HCEC 1CT (cell line): ENCODE measurements around the gene ROCK2.
"Not testable (repeated sequence)": the region's sequence is repeated elsewhere in the genome, so short reads cannot be mapped to it uniquely, and the experiment has no call there.

Experiments
- DNase-seq: peaks from one replicate; pipeline ENCODE4 v3.0.0-alpha.2; 2017

The ROCK2 gene

DNA sequence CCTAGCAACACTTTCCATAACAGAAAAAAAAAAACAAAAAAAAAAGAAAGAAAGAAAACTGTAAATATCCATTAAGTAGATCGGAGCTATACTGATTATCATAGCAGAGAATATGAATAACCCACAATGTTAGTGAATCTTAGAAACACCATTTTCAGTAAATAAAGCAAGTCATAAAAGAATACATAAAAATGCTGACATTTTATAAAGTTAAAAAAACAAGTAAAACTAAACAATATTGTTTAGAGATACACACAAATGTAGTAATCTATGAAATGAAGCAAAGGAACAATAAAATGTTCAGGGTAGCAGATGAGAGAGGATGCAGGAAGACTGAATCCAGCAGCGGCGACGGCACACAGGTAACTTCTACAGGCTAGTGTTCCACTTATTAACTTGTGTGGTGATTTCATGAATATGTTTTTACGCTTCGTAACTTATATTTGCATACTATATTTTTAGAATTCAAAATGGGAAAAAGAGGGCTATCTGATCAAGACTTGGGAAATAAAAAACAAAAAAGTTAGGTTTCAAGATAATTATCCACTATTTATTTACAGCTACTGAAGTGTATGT lies 4.8 kb downstream of the ROCK2 start:
- no peak for DNase-seq

- no peak for DNase-seq
Observed at GRCh38 chr2:11338580-11338979, 5.9 kb downstream of the ROCK2 start.

- no peak for DNase-seq
Observed at GRCh38 chr2:11337909-11338308, 6.5 kb downstream of the ROCK2 start.

- no peak for DNase-seq
Observed at GRCh38 chr2:11336189-11336588, 8.2 kb downstream of the ROCK2 start.

- no peak for DNase-seq
Observed at GRCh38 chr2:11333427-11334183, 10.8 kb downstream of the ROCK2 start.

DNA sequence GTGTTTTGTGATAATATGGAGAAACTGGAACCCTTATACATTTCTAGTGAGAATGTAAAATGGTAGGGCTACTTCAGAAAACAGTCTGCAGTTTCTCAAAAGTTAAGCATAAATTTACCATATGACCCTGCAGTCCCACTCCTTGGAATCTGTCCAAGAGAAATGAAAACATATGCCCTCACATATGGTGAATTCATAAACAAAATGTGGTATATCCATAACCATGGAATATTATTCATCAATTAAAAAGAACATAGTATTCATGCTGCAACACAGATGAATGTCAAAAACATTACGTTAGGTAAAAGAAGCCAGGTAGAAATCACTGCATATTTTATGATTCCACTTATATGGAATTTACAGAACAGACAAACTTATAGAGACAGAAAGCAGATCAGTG lies 11.8 kb downstream of the ROCK2 start:
- no peak for DNase-seq

- peak; percentile 15 for DNase-seq
Observed at GRCh38 chr2:11330457-11331142, 13.8 kb downstream of the ROCK2 start.

DNA sequence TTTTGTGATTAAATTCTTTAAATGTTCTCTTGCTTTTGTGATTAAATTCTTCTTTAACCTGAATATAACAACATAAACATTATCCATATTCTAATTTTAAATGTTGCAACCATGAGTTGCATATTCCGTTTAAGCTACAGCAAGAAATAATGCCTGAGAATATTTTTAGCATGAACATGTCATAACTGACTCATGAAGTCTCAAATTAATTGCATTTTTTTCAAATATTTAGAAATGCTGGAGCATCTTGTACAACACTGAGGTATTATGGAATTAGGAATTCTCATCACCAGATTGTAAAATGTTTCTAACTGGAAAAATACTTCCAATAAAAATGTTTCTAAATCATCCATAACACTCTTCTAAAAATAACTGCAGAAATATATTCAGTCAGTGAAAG lies 14.7 kb downstream of the ROCK2 start:
- DNase-seq: peak; percentile 88

DNA sequence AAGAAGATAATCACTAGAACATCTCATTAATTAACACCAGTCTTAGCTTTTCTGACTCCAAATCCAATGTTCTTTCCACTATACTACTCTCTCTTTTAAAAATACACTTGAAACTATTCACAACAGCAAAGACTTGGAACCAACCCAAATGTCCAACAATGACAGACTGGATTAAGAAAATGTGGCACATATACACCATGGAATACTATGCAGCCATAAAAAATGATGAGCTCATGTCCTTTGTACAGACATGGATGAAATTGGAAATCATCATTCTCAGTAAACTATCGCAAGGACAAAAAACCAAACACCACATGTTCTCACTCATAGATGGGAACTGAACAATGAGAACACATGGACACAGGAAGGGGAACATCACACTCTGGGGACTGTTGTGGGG lies 15.9 kb downstream of the ROCK2 start:
- DNase-seq: not testable (repeated sequence)

GRCh38 chr2:11327871-11328270 lies 16.6 kb downstream of the ROCK2 start:
- no peak for DNase-seq

GRCh38 chr2:11326677-11327211 lies 17.7 kb downstream of the ROCK2 start:
- DNase-seq: no peak

GRCh38 chr2:11325961-11326676 lies 18.3 kb downstream of the ROCK2 start:
- no peak for DNase-seq

- no peak for DNase-seq
Observed at GRCh38 chr2:11321847-11322246, 22.6 kb downstream of the ROCK2 start.

DNA sequence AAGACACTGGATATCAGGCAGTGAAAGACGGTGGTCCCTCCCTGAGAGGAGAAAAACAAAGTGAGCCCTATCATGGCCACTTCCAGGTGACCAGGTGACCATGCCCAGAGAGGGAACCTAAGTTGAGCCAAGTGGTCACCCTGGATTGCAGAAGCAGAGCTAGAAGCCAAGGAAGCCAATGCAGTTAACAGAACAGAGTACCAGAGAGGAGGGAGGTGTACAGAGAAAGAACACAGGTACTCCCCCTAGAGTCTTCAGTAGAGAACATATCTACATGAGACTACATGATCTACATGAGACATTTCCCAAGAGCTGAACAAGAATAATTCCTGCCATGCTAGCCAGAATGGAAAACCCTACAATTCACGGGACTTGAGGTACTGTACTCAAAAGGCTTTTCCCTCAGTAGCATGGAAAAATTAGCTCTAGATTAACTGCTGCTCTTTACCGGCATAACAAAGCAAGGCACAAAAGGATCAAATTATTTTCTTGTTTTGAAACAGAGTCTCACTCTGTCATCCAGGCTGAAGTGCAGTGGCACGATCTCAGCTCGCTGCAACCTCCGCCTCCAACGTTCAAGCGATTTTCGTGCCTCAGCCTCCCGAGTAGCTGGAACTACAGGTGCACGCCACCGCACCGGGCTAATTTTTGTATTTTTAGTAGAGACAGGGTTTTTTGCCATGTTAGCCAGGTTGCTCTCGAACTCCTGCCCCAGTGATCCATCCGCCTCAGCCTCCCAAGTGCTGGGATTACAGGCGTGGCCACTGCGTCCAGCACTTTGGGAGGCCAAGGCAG lies 23.5 kb downstream of the ROCK2 start:
- DNase-seq: peak; percentile 31

DNA sequence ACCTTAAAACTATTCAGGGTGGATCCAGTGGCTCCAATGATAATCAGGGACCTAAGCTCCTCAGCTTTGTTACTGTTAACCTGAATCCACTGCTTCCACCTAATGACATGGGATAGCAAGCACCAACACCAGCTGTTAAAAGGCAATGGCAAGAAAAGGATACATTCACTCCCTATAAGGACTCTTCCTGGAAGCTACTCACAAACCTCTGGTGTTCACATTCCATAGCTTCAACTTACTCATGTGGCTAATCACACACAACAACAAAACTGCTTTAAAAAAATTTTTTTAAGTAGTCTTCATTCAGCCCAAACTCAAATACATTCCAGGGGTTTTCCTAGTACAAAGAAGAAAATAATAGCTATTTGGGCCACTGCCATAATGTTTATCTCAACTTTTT lies 24.5 kb downstream of the ROCK2 start:
- peak; percentile 68 for DNase-seq

- DNase-seq: no peak
Observed at GRCh38 chr2:11315074-11315705, 29.2 kb downstream of the ROCK2 start.

DNA sequence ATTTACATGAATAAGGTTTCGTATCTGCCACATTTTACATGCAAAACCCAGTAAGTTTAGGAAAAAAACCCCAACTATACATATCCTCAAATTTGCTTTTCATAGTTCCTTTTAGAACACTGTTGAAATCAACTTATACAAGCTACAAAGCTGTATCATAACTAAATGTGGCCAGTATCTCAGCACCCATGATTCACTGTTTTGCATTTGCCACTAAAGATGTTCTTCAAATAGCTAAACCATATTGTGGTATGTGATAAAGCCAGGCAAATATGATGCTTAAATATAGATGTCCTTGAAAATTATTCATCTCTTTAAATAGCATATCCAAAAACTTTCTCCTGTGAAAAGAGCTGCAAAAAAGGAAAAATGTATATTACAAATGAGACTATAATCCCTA lies 29.9 kb downstream of the ROCK2 start:
- DNase-seq: no peak

DNA sequence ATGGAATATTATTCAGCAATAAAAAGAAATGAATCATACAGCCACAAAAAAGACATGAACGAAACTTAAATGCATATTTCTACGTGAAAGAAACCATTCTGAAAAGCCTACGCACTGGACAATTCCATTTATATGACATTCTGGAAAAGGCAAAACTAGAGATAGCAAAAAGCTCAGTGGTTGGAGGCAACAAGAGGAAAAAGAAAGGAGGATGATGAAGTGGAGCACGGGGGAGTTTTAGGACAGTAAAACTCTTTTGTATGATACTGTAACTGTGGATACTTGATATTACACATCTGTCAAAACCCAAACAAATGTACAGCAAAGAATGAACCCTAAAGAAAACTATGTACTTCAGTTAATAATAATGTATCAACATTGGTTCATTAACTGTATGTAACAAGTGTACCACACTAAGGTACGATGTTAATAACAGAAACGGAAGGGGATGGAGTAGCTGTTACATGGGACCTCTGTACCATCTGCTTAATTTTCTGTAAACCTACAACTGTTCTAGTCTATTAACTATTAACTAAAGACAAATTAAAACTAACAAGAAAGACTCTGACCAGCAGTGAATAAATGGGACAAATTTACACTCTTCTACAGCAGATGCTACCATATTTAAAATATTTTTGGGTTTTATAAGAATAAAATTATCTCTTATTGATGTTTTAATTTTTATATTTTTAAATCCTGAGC lies 31.5 kb downstream of the ROCK2 start:
- DNase-seq: no peak

DNA sequence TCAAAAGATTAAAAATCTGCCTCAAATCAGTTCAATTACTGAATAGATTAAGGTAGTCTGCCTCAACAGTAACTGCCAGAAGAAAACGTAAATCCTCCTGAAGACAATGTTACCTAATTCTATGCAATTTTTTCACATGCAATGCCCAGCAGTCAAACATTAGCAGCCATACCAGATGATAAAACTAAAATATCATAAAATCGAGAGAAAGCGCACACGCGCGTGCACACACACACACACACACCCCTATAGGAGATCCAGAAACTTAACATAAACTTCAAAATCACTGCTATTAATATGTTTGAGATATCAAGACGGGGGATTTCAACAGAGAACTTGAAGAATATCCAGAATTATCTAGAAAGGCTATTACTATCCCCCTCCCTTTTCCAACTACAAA lies 32.9 kb downstream of the ROCK2 start:
- DNase-seq: no peak

GRCh38 chr2:11310212-11310611 lies 34.2 kb downstream of the ROCK2 start:
- no peak for DNase-seq

- no peak for DNase-seq
Observed at GRCh38 chr2:11309706-11310105, 34.7 kb downstream of the ROCK2 start.
